ENCODE data around the gene PRKAG1. TPM values are rescaled to one million over a fixed set of nuclear protein-coding genes. Genes with fewer than 3 reads are reported as not detected.

The PRKAG1 gene
- total and polyA plus RNA-seq, 12 donors: 60.1 to 141 (median 82.3) TPM

DNA sequence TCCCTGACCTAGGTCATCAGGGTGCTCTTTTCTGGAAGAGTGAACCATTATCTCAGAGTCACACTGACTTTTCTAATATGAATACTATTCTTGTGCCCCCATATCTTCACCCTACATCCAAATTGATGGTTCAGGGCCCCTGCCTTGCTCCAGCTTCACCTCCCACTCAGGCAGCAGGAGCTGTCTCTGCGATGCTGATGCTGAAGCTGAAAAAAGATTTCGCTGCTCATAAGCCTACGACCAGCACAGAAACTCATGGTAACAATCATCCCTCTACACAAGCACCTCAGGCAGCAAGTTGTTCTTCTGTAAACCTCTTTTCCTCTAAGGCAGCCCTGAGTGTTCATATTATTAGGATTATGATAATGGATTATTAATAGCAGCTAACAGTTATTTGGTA lies 64.5 kb downstream of the PRKAG1 start:
- H3K9me3 ChIP-seq (replicated peaks in 1 of 3): no peaks in the 10 kb centered on the region
- H3K4me1 ChIP-seq (replicated peaks in 1 of 2): peaks cover 14 to 29% of the 10 kb centered on the region in 2 donors
- peaks cover 0 to 9% of the 10 kb centered on the region in 2 donors for H3K36me3 ChIP-seq (replicated peaks in 1 of 2)
- H3K27me3 ChIP-seq: no peaks in the 10 kb centered on the region
- H3K4me3 ChIP-seq: no peak overlapping the region
- WGBS, 4 donors: 88 to 99% (median 97%) methylated on average over 3 of the region's 3 CpGs
- H3K27ac ChIP-seq: no peak overlapping the region
- no peak for DNase-seq
- TF ChIP-seq POLR2A (IDR thresholded peaks at IDR 0.05): no peak
- no peak for TF ChIP-seq CTCF (IDR thresholded peaks at IDR 0.05)
- intact Hi-C loops (cut with DNase I): no loop called here

DNA sequence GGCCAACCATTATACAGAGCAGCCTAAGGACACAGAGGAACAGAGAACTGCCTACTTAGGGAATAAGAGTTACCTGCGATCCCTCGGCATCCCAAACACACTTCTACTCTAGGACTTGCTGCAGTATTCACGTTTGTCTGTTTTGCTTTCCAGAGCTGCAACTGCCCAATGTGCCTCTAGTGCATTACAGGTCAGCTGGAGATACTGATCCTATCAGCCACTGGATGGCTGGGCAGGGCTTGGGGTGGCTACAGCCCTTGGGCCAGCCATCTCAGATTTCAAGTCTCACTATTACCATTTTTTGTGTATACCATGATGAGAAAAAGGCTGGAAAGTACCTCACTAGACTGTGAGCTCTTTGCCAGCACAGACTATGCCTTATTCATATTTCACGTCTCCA lies 65.9 kb downstream of the PRKAG1 start:
- DNase-seq: no peak
- intact Hi-C loops (cut with DNase I): no loop called here
- H3K27ac ChIP-seq: no peak overlapping the region
- WGBS, 4 donors: 90 to 95% (median 91%) methylated on average over 4 of the region's 4 CpGs
- H3K9me3 ChIP-seq (replicated peaks in 1 of 3): no peaks in the 10 kb centered on the region
- H3K4me3 ChIP-seq: no peak overlapping the region
- peaks cover 0 to 9% of the 10 kb centered on the region in 2 donors for H3K36me3 ChIP-seq (replicated peaks in 1 of 2)
- H3K27me3 ChIP-seq: no peaks in the 10 kb centered on the region
- no peak for TF ChIP-seq POLR2A (IDR thresholded peaks at IDR 0.05)
- no peak for TF ChIP-seq CTCF (IDR thresholded peaks at IDR 0.05)
- H3K4me1 ChIP-seq (replicated peaks in 1 of 2): peaks cover 14 to 25% of the 10 kb centered on the region in 2 donors

Small RNA genes lying within 50 kb of the gene (small RNA-seq; reads per million reads assigned to genes)
- 0 reads per million in 2 donors for gene RNU6-940P

Other genes starting within 250 kb of the PRKAG1 start
- 10 to 100 TPM; 21.8 to 44.0 (median 29.7) TPM for gene ADCY6, start 229.7 kb downstream of the PRKAG1 start, total RNA-seq
- 10 to 100 TPM; 20.8 to 55.3 (median 34.3) TPM for gene ADCY6, start 229.7 kb downstream of the PRKAG1 start, polyA plus RNA-seq
- gene CACNB3, start 200.3 kb downstream of the PRKAG1 start, total RNA-seq: 10 to 100 TPM in 1 of 9 donors, 1 to 10 TPM in 8; 3.9 to 11.0 (median 6.0) TPM
- gene CACNB3, start 200.3 kb downstream of the PRKAG1 start, polyA plus RNA-seq: 10 to 100 TPM in 2 of 3 donors, 1 to 10 TPM in 1; 4.4 to 19.5 (median 11.3) TPM
- 10 to 100 TPM; 47.1 to 85.4 (median 68.2) TPM for gene DDX23, start 166.6 kb downstream of the PRKAG1 start, total RNA-seq
- gene DDX23, start 166.6 kb downstream of the PRKAG1 start, polyA plus RNA-seq: 10 to 100 TPM; 39.0 to 67.7 (median 46.3) TPM
- under 1 TPM in 4 of 9 donors, not detected in 5; 0.22 to 0.50 (median 0.43) TPM for gene RND1, start 152.9 kb downstream of the PRKAG1 start, total RNA-seq
- 1 to 10 TPM in 1 of 3 donors, under 1 TPM in 2; 0.20 to 2.9 (median 0.72) TPM for gene RND1, start 152.9 kb downstream of the PRKAG1 start, polyA plus RNA-seq
- gene FKBP11, start 93.3 kb downstream of the PRKAG1 start, total RNA-seq: 10 to 100 TPM in 7 of 9 donors, 1 to 10 TPM in 2; 4.1 to 49.7 (median 16.2) TPM
- gene FKBP11, start 93.3 kb downstream of the PRKAG1 start, polyA plus RNA-seq: 100 to 1,000 TPM in 1 of 3 donors, 10 to 100 TPM in 2; 52.9 to 118 (median 64.4) TPM
- 100 to 1,000 TPM in 5 of 9 donors, 10 to 100 TPM in 4; 73.1 to 237 (median 118) TPM for gene ARF3, start 61.3 kb downstream of the PRKAG1 start, total RNA-seq
- 100 to 1,000 TPM in 1 of 3 donors, 10 to 100 TPM in 2; 55.2 to 172 (median 62.5) TPM for gene ARF3, start 61.3 kb downstream of the PRKAG1 start, polyA plus RNA-seq
- under 1 TPM in 4 of 9 donors, not detected in 5; 0.11 to 0.40 (median 0.17) TPM for gene WNT10B, start 47.0 kb downstream of the PRKAG1 start, total RNA-seq
- gene WNT10B, start 47.0 kb downstream of the PRKAG1 start, polyA plus RNA-seq: under 1 TPM in 2 of 3 donors, not detected in 1; 0.84 to 0.88 TPM
- gene WNT1, start 40.5 kb downstream of the PRKAG1 start, total RNA-seq: not detected
- not detected for gene WNT1, start 40.5 kb downstream of the PRKAG1 start, polyA plus RNA-seq
- gene DDN, start 19.4 kb downstream of the PRKAG1 start, total RNA-seq: 1 to 10 TPM in 1 of 9 donors, under 1 TPM in 7, not detected in 1; 0.08 to 2.2 (median 0.54) TPM
- gene DDN, start 19.4 kb downstream of the PRKAG1 start, polyA plus RNA-seq: under 1 TPM; 0.08 to 0.17 (median 0.15) TPM
- gene KMT2D, start 42.0 kb upstream of the PRKAG1 start, total RNA-seq: 10 to 100 TPM; 21.2 to 80.9 (median 56.4) TPM
- gene KMT2D, start 42.0 kb upstream of the PRKAG1 start, polyA plus RNA-seq: 100 to 1,000 TPM in 1 of 3 donors, 10 to 100 TPM in 2; 25.6 to 140 (median 31.4) TPM
- 1 to 10 TPM in 1 of 9 donors, under 1 TPM in 4, not detected in 4; 0.28 to 1.8 (median 0.36) TPM for gene RHEBL1, start 51.2 kb upstream of the PRKAG1 start, total RNA-seq
- gene RHEBL1, start 51.2 kb upstream of the PRKAG1 start, polyA plus RNA-seq: under 1 TPM; 0.26 to 0.71 (median 0.32) TPM
- gene DHH, start 76.0 kb upstream of the PRKAG1 start, total RNA-seq: 1 to 10 TPM in 2 of 9 donors, under 1 TPM in 7; 0.18 to 5.9 (median 0.51) TPM
- under 1 TPM; 0.13 to 0.84 (median 0.16) TPM for gene DHH, start 76.0 kb upstream of the PRKAG1 start, polyA plus RNA-seq
- 100 to 1,000 TPM in 1 of 9 donors, 10 to 100 TPM in 8; 20.6 to 103 (median 74.5) TPM for gene LMBR1L, start 92.1 kb upstream of the PRKAG1 start, total RNA-seq
- gene LMBR1L, start 92.1 kb upstream of the PRKAG1 start, polyA plus RNA-seq: 100 to 1,000 TPM in 2 of 3 donors, 10 to 100 TPM in 1; 30.3 to 136 (median 121) TPM
- 100 to 1,000 TPM; 174 to 705 (median 415) TPM for gene TUBA1B, start 112.6 kb upstream of the PRKAG1 start, total RNA-seq
- gene TUBA1B, start 112.6 kb upstream of the PRKAG1 start, polyA plus RNA-seq: 100 to 1,000 TPM; 190 to 830 (median 244) TPM
- gene TUBA1A, start 170.3 kb upstream of the PRKAG1 start, total RNA-seq: 100 to 1,000 TPM in 7 of 9 donors, 10 to 100 TPM in 2; 59.1 to 315 (median 145) TPM
- gene TUBA1A, start 170.3 kb upstream of the PRKAG1 start, polyA plus RNA-seq: 100 to 1,000 TPM in 1 of 3 donors, 10 to 100 TPM in 2; 64.7 to 235 (median 81.1) TPM
- gene TUBA1C, start 246.3 kb upstream of the PRKAG1 start, total RNA-seq: 100 to 1,000 TPM in 5 of 9 donors, 10 to 100 TPM in 4; 30.1 to 158 (median 107) TPM
- 100 to 1,000 TPM in 1 of 3 donors, 10 to 100 TPM in 2; 43.7 to 292 (median 79.6) TPM for gene TUBA1C, start 246.3 kb upstream of the PRKAG1 start, polyA plus RNA-seq

Measured in adrenal gland (tissue), 12 donors.